Stimulated activated CD8-positive, alpha-beta memory T cell treated with anti-CD3 and anti-CD28 coated beads, Interleukin-2, amount 100 ng/mL, for 48 hours (primary cell): ENCODE measurements around the gene CAPN13.
"Not testable (repeated sequence)": the region's sequence is repeated elsewhere in the genome, so short reads cannot be mapped to it uniquely, and the experiment has no call there.

ENCODE experiments used
- DNase-seq, 2 donors: peaks; one replicate each; pipeline ENCODE4 v3.0.0-alpha.2; 2020; ENCODE audit warnings: low read depth in 2 of 2

Gene CAPN13

GRCh38 chr2:30705711-30706533 lies 101.3 kb downstream of the CAPN13 start:
- no peak for DNase-seq

- no peak for DNase-seq
Measured at GRCh38 chr2:30705056-30705455, 102.2 kb downstream of the CAPN13 start.

- DNase-seq = no peak
Measured at GRCh38 chr2:30704309-30705020, 102.8 kb downstream of the CAPN13 start.

GRCh38 chr2:30702694-30703093 lies 104.6 kb downstream of the CAPN13 start:
- DNase-seq = no peak

GRCh38 chr2:30701782-30702181 lies 105.5 kb downstream of the CAPN13 start:
- no peak for DNase-seq

GRCh38 chr2:30697242-30698103 lies 109.8 kb downstream of the CAPN13 start:
- not testable (repeated sequence) for DNase-seq

- DNase-seq = no peak
Measured at GRCh38 chr2:30695749-30696148, 111.5 kb downstream of the CAPN13 start.

- no peak for DNase-seq
Measured at GRCh38 chr2:30694286-30695055, 112.8 kb downstream of the CAPN13 start.

- no peak for DNase-seq
Measured at GRCh38 chr2:30693821-30694281, 113.4 kb downstream of the CAPN13 start.

GRCh38 chr2:30692829-30693275 lies 114.4 kb downstream of the CAPN13 start:
- DNase-seq = no peak

GRCh38 chr2:30691948-30692828 lies 115.1 kb downstream of the CAPN13 start:
- DNase-seq = no peak

- DNase-seq = no peak
Measured at GRCh38 chr2:30691091-30691947, 115.9 kb downstream of the CAPN13 start.

- DNase-seq = no peak
Measured at GRCh38 chr2:30690126-30690561, 117.1 kb downstream of the CAPN13 start.

GRCh38 chr2:30689496-30690125 lies 117.6 kb downstream of the CAPN13 start:
- DNase-seq = no peak

GRCh38 chr2:30688956-30689401 lies 118.3 kb downstream of the CAPN13 start:
- DNase-seq = no peak

- DNase-seq = no peak
Measured at GRCh38 chr2:30686669-30687068, 120.6 kb downstream of the CAPN13 start.

GRCh38 chr2:30686000-30686399 lies 121.2 kb downstream of the CAPN13 start:
- no peak for DNase-seq

GRCh38 chr2:30684996-30685395 lies 122.2 kb downstream of the CAPN13 start:
- no peak for DNase-seq

GRCh38 chr2:30684516-30684915 lies 122.7 kb downstream of the CAPN13 start:
- DNase-seq = no peak
